Coronary artery (tissue), 2 donors: ENCODE data around the gene TSC22D4.

Experiments
- DNase-seq: peaks from one replicate; pipeline ENCODE4 v3.0.0-alpha.2; 2017; ENCODE audit warnings: low spot score
- H3K27ac ChIP-seq, 2 donors: fragments of 200-600 bp; sonication (generic); one replicate each; pipeline ENCODE4 v1.5.1; 2016 to 2019
- H3K4me3 ChIP-seq: fragments of 200-600 bp; sonication (generic); 2 replicates; pipeline ENCODE4 v1.5.1; 2016; ENCODE audit warnings: mild to moderate bottlenecking, moderate library complexity
- TF ChIP-seq, protein P1 (sequence below): fragments of 200-600 bp; sonication (generic); IDR thresholded peaks from one replicate; pipeline ENCODE4 v1.5.1; 2019; ENCODE audit warnings: antibody characterized with exemption

The TSC22D4 gene

DNA sequence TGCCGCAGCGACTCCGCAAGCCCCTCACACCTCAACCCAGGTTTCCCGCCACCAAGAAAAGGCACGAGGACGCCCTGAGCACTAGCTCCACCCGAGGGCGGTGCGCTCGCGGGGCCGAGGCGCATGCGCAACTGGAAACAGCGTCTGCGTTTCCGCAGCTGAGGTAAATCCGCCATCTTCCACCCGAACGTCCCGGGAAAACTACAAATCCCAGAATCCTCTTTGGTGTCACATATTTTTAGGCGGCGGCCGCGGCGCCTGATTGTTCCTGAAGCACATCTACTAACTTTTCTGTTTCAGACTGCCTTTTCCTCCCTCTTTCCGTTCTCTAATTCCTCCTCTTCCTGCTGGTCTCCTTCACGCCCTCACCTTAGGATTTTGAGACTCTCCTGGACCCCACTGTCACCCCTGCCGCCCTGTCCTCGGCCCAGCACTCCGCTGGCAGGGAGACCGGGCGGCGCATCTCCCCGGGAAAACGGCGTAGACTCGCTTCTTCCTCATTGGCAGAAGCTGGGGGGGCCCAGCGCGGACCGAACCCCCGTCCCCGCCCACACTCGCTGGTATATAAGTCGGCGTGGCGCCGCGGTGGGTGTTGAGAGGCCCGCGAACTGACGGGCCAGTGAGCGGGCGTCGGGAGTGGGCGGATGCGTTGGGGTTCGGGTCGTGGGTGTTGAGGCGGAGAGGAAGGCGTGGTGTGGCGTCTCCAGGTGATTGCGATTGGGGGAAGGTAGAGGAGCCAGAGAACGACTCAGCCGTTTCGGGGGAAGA is 50.6 kb downstream of the TSC22D4 start, which contains the start of gene ZCWPW1:
Gene ZCWPW1 (minus strand): TSS at position 505 of the 768 bp plus-strand sequence. CDS start 8,054 bp downstream, outside the sequence.
- peak within 1 kb of the TSS; percentile 99 to 100 for H3K27ac ChIP-seq
- DNase-seq: peak; percentile 97

DNA sequence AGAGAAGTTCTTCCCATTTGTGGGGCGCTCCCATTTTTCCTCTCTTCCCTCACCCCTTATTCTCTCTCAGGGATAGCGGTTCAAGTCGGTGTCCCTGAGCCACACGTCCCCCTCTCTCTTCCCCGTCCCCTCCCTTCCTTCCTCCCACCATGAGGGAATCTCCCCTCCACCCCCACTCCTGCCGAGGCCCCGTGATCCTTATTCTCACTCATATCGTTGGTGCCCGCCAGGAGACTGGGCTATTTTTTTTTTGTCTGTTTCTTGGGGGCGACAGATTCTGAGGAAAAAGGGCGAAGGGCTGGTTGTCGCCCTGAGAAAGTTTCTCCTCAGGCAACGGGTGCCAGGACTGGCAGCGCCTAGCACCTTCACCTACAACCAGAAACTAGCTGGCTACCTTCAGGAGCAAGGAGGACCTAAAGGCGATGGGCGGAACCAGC is 51.2 kb downstream of the TSC22D4 start:
- H3K27ac ChIP-seq: peak overlapping the region; percentile 99 to 100
- TF ChIP-seq, protein P1, sequence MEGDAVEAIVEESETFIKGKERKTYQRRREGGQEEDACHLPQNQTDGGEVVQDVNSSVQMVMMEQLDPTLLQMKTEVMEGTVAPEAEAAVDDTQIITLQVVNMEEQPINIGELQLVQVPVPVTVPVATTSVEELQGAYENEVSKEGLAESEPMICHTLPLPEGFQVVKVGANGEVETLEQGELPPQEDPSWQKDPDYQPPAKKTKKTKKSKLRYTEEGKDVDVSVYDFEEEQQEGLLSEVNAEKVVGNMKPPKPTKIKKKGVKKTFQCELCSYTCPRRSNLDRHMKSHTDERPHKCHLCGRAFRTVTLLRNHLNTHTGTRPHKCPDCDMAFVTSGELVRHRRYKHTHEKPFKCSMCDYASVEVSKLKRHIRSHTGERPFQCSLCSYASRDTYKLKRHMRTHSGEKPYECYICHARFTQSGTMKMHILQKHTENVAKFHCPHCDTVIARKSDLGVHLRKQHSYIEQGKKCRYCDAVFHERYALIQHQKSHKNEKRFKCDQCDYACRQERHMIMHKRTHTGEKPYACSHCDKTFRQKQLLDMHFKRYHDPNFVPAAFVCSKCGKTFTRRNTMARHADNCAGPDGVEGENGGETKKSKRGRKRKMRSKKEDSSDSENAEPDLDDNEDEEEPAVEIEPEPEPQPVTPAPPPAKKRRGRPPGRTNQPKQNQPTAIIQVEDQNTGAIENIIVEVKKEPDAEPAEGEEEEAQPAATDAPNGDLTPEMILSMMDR: no peak
- no peak for DNase-seq
- peak overlapping the region; percentile 80 for H3K4me3 ChIP-seq

More for the DNA sequence above, 50.6 kb downstream of the TSC22D4 start, which contains the start of gene ZCWPW1:
- TF ChIP-seq, protein P1: no peak
- H3K4me3 ChIP-seq: peak within 1 kb of the TSS; percentile 80

DNA sequence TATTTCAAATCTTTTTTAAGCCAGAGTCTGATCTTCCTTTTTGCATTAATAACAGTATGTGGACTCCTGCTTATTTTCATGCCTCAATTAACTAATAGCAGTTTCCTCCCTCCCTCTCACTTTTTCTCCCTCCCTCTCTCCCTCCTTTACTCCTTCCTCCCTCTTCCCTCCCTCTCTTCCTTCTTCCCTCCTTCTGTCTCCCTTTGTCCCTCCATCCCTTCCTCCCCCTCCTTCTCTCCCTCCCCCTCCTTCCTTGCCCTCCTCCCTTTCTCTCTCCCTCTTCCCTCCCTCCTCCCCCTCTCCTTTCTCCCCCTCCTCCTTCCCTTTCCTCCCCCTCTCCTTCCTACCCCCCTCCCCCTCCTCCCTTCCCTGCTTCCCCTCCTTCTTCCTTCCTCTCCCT is 52.5 kb downstream of the TSC22D4 start:
- TF ChIP-seq, protein P1: no peak
- no peak overlapping the region for H3K4me3 ChIP-seq
- no peak for DNase-seq
- no peak overlapping the region for H3K27ac ChIP-seq

DNA sequence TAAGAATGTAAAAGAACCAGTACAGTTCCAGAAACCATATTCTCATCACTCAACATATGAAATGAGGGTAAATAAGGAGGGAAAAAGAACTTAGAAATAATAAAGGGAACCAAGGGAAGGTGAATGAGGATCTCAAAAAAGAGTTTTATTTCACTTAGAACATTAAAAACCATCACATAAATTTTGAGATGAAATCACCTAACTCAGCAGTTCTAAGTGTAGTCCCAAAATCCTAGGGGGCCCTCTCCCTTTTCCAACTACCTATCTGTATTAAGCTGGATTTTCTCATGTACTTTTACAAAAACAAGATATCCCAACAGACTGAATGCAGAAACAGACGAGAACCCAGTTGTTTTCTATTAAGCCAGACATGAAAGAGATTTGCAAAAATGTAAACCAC is 53.7 kb downstream of the TSC22D4 start:
- H3K27ac ChIP-seq: no peak overlapping the region
- H3K4me3 ChIP-seq: no peak overlapping the region
- TF ChIP-seq, protein P1: no peak
- no peak for DNase-seq

DNA sequence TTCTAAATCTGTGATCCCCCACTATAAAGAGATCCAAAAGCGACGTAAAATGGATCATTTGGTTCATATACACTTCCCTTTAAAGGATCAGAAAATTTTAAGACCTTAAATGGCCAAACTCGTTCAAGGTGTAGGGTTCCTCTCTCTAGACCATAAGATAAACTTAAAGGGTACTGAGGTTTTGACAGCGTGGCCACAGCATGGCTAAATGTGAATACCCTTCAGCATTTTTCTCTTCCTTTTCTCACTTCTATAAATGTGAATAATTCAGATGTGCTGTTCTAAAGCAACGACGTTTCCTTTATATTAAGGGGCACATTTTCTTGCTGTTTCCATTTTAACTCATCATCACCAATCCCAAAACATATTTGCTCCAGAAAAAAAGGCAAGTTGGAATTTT is 55.7 kb downstream of the TSC22D4 start:
- DNase-seq: no peak
- Histone ChIP-seq H3K4me3 (no peak overlapping the region), H3K27ac (no peak overlapping the region)
- TF ChIP-seq, protein P1: no peak

DNA sequence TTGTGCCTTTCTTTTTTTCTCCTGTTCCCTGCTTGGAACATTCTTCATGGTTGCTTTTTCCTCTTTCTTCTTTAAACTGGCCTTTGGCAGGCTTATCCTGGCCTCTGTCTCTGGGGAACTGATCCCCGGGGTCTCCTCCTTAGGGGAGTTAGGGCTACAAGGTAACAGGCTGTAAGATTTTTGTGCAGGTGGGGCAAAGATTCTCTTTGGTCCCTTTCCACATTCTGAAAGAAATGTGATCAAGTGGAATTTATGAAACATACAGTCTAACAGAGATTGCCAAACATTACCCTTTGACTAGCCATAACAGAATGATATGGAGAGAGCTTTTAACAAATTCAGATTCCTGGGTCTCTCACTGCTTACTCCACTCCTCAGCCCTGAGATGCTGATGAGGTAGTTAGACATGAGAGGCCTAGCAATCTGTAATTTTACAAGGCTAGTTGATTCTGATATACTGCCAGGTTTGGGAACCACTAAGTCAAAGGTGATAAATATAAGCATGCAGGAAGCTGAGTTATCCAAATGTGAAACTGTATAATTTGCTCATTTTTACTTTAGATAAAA is 59.3 kb downstream of the TSC22D4 start:
- Histone ChIP-seq H3K4me3 (no peak overlapping the region), H3K27ac (no peak overlapping the region)
- no peak for DNase-seq
- TF ChIP-seq, protein P1: no peak
